Ishikawa (cell line): ENCODE results near the gene PTPN5.

ENCODE experiments used
- CREB1 ChIP-seq: IDR thresholded peaks from 2 replicates; pipeline ENCODE4 v1.6.1; 2012; ENCODE audit warnings: low read depth
- EP300 ChIP-seq: IDR thresholded peaks from 2 replicates; pipeline ENCODE4 v1.6.1; 2012; ENCODE audit warnings: borderline replicate concordance
- FOXM1 ChIP-seq: IDR thresholded peaks from 2 replicates; pipeline ENCODE4 v1.6.1; 2012; ENCODE audit warnings: low read depth, borderline replicate concordance
- TAF1 ChIP-seq: IDR thresholded peaks from 2 replicates; pipeline ENCODE4 v1.6.1; 2012; ENCODE audit warnings: low read depth, mild to moderate bottlenecking
- TCF12 ChIP-seq: IDR thresholded peaks from 2 replicates; pipeline ENCODE4 v1.6.1; 2012; ENCODE audit warnings: low read depth
- TEAD4 ChIP-seq: IDR thresholded peaks from 2 replicates; pipeline ENCODE4 v1.6.1; 2012
- YY1 ChIP-seq: IDR thresholded peaks from 2 replicates; pipeline ENCODE4 v1.6.1; 2012; ENCODE audit warnings: low read depth
- ZBTB7A ChIP-seq: IDR thresholded peaks from 2 replicates; pipeline ENCODE4 v1.6.1; 2012; ENCODE audit warnings: low read depth

DNA sequence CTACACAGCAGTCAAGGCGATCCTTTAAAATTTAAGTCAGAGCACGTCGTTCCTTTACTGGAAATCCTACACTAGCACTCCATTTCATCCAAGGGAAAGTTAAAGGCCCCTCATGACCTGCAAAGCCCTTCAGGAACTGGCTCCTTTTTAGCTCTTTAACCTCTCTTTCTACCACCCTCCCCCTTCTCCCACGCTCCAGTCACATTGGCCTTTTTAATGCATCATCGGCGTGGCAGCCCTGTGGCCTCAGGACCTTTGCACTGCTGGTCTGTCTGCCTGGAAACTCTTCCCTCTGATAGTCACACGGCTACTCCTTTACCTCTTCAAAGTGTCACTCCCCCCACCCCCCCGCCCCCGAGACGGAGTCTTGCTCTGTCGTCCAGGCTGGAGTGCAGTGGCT is 1.2 kb upstream of the PTPN5 start:
- TF ChIP-seq YY1 (no peak), ZBTB7A (no peak), CREB1 (no peak), TAF1 (no peak), EP300 (no peak), TCF12 (no peak), TEAD4 (no peak), FOXM1 (no peak)
